PFSK-1 (cell line): ENCODE results near the gene MMP27.

Source experiments
- FOXP2 ChIP-seq: optimal IDR thresholded peaks from 2 replicates; pipeline ENCODE3; 2011; ENCODE audit warnings: borderline replicate concordance, control low read depth, inconsistent platforms; ENCODE audit not compliant: insufficient read depth; ENCODE audit errors: extremely low read length, extremely low read depth
- POLR2AphosphoS5 ChIP-seq: IDR thresholded peaks from 2 replicates; pipeline ENCODE4 v1.6.1; 2012; ENCODE audit warnings: low read depth, mild to moderate bottlenecking, control low read depth, low read length, moderate library complexity
- SIN3A ChIP-seq: IDR thresholded peaks from 2 replicates; pipeline ENCODE4 v1.6.1; 2012; ENCODE audit warnings: mild to moderate bottlenecking, low read length, moderate library complexity, borderline replicate concordance; ENCODE audit not compliant: insufficient read depth
- TAF1 ChIP-seq: IDR thresholded peaks from 2 replicates; pipeline ENCODE4 v1.6.1; 2012; ENCODE audit warnings: low read length, control low read depth, borderline replicate concordance; ENCODE audit not compliant: insufficient read depth
- TF ChIP-seq, protein P1 (sequence below), 2 experiments: IDR thresholded peaks; 2 replicates each; pipeline versions ENCODE4 v1.6.1 to v1.8.0; 2011 to 2012; ENCODE audit warnings: low read depth in 2 of 2, low read length in 2 of 2, control low read depth in 1 of 2, inconsistent platforms in 1 of 2, mild to moderate bottlenecking in 1 of 2, moderate library complexity in 1 of 2; ENCODE audit not compliant: insufficient read depth in 1 of 2

MMP27 gene

DNA sequence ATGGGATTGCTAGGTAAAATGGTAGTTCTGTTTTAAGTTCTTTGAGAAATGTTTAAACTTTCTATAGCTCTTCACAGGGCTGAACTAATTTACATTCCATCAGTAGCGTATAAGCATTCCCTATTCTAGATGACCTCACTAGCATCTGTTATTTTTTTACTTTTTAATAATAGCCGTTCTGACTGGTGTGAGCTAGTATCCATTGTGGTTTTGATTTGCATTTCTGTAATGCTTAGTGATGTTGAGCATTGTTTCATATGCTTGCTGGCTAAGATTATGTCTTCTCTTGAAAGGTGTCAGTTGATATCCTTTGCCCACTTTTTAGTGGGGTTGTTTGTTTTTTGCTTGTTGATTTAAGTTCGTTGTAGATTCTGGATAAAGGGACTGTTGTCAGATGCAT is 35.9 kb downstream of the MMP27 start:
- TF ChIP-seq POLR2AphosphoS5 (no peak), FOXP2 (no peak), SIN3A (no peak), TAF1 (no peak)
- TF ChIP-seq, protein P1, sequence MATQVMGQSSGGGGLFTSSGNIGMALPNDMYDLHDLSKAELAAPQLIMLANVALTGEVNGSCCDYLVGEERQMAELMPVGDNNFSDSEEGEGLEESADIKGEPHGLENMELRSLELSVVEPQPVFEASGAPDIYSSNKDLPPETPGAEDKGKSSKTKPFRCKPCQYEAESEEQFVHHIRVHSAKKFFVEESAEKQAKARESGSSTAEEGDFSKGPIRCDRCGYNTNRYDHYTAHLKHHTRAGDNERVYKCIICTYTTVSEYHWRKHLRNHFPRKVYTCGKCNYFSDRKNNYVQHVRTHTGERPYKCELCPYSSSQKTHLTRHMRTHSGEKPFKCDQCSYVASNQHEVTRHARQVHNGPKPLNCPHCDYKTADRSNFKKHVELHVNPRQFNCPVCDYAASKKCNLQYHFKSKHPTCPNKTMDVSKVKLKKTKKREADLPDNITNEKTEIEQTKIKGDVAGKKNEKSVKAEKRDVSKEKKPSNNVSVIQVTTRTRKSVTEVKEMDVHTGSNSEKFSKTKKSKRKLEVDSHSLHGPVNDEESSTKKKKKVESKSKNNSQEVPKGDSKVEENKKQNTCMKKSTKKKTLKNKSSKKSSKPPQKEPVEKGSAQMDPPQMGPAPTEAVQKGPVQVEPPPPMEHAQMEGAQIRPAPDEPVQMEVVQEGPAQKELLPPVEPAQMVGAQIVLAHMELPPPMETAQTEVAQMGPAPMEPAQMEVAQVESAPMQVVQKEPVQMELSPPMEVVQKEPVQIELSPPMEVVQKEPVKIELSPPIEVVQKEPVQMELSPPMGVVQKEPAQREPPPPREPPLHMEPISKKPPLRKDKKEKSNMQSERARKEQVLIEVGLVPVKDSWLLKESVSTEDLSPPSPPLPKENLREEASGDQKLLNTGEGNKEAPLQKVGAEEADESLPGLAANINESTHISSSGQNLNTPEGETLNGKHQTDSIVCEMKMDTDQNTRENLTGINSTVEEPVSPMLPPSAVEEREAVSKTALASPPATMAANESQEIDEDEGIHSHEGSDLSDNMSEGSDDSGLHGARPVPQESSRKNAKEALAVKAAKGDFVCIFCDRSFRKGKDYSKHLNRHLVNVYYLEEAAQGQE (IDR thresholded peaks at IDR 0.05; ENCODE audit: insufficient read depth in 1 of 2, low read depth in 2 of 2, low read length in 2 of 2), result no peak

DNA sequence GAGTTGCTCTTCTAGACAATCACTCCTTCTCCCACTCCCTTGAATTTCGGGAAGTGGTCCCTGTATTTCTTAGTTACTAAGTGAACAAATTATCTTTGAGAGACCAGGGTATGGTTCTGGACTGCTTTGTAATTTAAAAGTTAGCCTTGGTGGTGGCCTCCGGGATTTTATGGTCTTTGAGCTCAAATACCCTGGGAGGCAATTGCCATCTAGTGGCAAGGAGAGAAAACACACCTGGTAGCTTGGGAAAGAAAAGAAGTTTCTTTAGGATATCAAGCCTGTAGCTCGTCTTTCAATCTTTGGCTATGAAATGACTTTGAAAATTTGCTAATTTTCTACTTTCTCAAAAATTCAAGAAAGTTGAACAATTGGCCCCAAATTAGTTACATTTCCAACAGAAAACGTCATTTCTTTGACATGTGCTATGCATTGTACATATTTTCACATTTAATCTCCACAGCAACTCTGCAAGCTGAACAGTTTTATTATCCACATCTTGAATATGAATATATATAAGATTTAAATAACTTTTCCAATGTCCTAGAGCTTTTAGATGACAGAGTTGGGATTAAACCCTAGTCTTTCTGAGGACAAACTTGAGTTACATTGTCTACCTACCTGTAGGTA is 39.1 kb downstream of the MMP27 start:
- TF ChIP-seq TAF1 (no peak), FOXP2 (no peak), POLR2AphosphoS5 (no peak), SIN3A (no peak)
- TF ChIP-seq, protein P1 (IDR thresholded peaks at IDR 0.05; ENCODE audit: insufficient read depth in 1 of 2, low read depth in 2 of 2, low read length in 2 of 2), result no peak

DNA sequence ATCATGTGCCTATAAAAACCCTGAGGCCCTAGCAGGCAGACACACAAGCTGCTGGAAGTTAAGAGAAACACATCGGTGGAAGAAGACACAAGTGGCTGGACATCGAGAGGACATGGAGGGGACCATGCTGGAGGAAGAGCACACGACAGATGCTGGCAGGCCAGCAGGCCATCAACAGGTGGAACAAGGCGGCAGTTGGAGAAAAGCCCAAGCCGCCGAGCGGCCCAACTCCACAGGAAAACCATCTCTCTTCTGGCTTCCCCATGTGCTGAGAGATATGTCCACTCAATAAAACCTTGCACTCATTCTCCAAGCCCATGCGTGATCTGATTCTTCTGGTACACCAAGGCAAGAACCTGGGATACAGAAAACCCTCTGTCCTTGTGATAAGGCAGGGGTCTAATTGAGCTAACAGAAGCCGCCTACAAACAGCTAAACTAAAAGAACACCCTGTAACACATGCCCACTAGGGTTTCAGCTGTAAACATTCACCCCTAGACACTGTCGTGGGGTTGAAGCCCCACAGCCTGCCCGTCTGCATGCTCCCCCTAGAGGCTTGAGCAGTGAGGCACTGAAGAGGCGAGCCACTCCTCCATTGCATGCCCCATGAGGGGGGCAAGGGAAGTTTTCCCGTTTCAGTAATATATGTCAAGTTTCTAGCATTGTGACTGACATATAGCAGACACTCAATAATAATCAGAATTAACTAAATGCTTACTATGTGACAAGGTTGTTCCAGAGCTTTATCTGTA is 41.4 kb downstream of the MMP27 start:
- no peak for TF ChIP-seq SIN3A
- TF ChIP-seq FOXP2, result no peak
- TF ChIP-seq, protein P1 (IDR thresholded peaks at IDR 0.05; ENCODE audit: insufficient read depth in 1 of 2, low read depth in 2 of 2, low read length in 2 of 2), result no peak

DNA sequence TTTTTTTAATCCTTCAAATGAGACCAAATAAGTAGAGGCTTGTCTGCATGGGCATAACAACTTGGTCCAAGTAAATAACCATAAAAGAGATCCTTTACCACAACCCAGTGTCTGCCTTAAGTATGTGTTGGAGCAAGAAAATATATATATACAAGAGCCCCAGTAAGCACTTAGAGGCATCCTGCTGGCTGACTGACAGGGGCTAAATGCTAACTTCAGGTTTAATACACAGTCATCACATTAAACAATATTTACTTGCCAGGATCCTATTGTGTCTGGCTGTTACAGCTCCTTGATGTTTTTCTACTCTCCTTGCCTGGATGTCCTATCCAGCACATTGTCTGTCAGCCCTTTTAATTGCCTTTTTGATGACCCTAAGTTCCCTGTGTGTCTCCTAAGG is 43.0 kb downstream of the MMP27 start:
- TF ChIP-seq TAF1, result no peak
- TF ChIP-seq FOXP2, result no peak
- TF ChIP-seq, protein P1 (IDR thresholded peaks at IDR 0.05; ENCODE audit: insufficient read depth in 1 of 2, low read depth in 2 of 2, low read length in 2 of 2), result no peak
- TF ChIP-seq POLR2AphosphoS5, result no peak
- TF ChIP-seq SIN3A, result no peak
